HFF-Myc (cell line): ENCODE data around the gene KCNAB2.

Experiments used
- DNase-seq: peaks from one replicate; pipeline ENCODE4 v3.0.0-alpha.2; 2011; ENCODE audit warnings: low read depth; ENCODE audit errors: extremely low read depth
- H3K4me3 ChIP-seq: replicated peaks from 2 replicates; pipeline ENCODE4 v1.5.1; 2011; ENCODE audit warnings: low read depth, mild to moderate bottlenecking, control low read depth, low read length
- TF ChIP-seq, protein P1 (sequence below): IDR thresholded peaks from 2 replicates; pipeline ENCODE4 v1.5.1; 2012; ENCODE audit warnings: mild to moderate bottlenecking, low read depth, low read length, control low read depth; ENCODE audit errors: missing control alignments

The KCNAB2 gene

GRCh38 chr1:6111991-6112689 lies 66.5 kb downstream of the KCNAB2 start:
- TF ChIP-seq, protein P1, sequence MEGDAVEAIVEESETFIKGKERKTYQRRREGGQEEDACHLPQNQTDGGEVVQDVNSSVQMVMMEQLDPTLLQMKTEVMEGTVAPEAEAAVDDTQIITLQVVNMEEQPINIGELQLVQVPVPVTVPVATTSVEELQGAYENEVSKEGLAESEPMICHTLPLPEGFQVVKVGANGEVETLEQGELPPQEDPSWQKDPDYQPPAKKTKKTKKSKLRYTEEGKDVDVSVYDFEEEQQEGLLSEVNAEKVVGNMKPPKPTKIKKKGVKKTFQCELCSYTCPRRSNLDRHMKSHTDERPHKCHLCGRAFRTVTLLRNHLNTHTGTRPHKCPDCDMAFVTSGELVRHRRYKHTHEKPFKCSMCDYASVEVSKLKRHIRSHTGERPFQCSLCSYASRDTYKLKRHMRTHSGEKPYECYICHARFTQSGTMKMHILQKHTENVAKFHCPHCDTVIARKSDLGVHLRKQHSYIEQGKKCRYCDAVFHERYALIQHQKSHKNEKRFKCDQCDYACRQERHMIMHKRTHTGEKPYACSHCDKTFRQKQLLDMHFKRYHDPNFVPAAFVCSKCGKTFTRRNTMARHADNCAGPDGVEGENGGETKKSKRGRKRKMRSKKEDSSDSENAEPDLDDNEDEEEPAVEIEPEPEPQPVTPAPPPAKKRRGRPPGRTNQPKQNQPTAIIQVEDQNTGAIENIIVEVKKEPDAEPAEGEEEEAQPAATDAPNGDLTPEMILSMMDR = no peak
- no peak for DNase-seq
- no peak overlapping the region for H3K4me3 ChIP-seq

DNA sequence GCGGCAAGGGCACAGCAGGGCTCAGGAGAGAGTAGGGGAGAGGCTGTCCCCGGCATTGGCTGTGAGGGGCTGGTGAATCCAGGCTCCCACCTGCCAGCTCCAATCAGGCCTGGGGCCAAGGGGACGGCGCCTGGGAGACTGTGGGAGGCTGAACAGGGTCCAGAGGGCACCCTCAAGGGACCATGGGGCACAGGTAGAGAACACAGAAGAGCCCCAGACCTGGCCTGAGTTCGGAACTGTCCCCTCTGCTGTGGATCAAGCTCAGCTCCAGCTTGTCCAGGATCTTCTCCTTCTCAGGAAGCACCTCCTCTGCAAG lies 67.0 kb downstream of the KCNAB2 start:
- no peak overlapping the region for H3K4me3 ChIP-seq
- TF ChIP-seq, protein P1 = no peak
- DNase-seq = no peak

- TF ChIP-seq, protein P1 = no peak
- no peak overlapping the region for H3K4me3 ChIP-seq
- DNase-seq = no peak
Observed at GRCh38 chr1:6113116-6113515, 67.4 kb downstream of the KCNAB2 start.

DNA sequence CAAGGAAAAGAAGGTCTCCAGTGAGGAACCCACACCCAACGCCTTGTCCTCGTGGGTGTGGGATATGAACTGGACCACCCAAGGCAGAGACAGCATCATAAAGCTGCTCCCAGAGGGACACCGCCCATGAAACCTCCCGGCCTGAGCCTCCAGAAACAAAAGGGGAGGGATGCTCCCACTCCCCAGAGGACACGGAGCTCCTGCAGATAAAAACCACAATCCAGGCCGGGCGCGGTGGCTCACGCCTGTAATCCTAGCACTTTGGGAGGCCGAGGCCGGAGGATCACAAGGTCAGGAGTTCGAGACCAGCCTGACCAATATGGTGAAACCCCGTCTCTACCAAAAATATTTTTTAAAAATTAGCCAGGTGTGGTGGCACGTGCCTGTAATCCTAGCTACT lies 68.1 kb downstream of the KCNAB2 start:
- no peak overlapping the region for H3K4me3 ChIP-seq
- TF ChIP-seq, protein P1 = no peak
- DNase-seq = no peak

GRCh38 chr1:6116137-6116536 lies 70.4 kb downstream of the KCNAB2 start:
- DNase-seq = no peak
- TF ChIP-seq, protein P1 = no peak
- no peak overlapping the region for H3K4me3 ChIP-seq

DNA sequence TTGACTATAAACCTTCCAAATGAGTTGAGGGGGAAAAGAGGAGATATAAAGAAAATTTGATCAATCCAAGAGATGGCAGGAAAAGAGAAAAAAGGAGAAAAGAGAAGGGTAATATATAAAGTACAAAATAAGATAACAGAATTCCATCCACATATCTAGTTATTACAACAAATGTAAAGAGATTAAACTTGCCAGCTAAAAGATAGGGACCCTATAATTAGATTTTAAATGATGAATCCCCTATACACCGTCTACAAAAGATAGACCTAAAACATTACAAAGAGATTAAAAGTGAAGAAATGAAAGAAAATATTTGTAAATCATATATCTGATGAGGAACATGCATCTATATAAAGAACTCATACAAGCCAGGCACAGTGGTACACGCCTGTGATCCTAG lies 71.4 kb downstream of the KCNAB2 start:
- H3K4me3 ChIP-seq = no peak overlapping the region
- DNase-seq = no peak
- TF ChIP-seq, protein P1 = no peak

GRCh38 chr1:6117624-6118023 lies 71.9 kb downstream of the KCNAB2 start:
- DNase-seq = no peak
- TF ChIP-seq, protein P1 = no peak
- no peak overlapping the region for H3K4me3 ChIP-seq
